Aorta (tissue), 5 donors: ENCODE measurements around the gene GRAMD4. TPM values are rescaled to one million over a fixed set of nuclear protein-coding genes. Genes with fewer than 3 reads are reported as not detected.
A peak's percentile ranks its signal among the peaks of the same experiment; 100 is the strongest.
"Not testable (repeated sequence)": the region's sequence is repeated elsewhere in the genome, so short reads cannot be mapped to it uniquely, and the experiment has no call there.

ENCODE experiments used
- ATAC-seq: fragments of 200-7000 bp; cut with Tn5 transposase; one replicate; pipeline ENCODE4 v1.9.1; 2022; ENCODE audit warnings: moderate library complexity; ENCODE audit not compliant: low FRiP score
- DNase-seq, 2 donors: peaks; one replicate each; pipeline ENCODE4 v3.0.0-alpha.2; 2020
- H3K27ac ChIP-seq, 2 donors: one replicate each; pipeline ENCODE4 v1.5.1; 2013; ENCODE audit warnings: low read length in 2 of 2, mild to moderate bottlenecking in 2 of 2, moderate library complexity in 2 of 2, control low read depth in 1 of 2, inconsistent platforms in 1 of 2, low read depth in 1 of 2
- H3K27me3 ChIP-seq, 2 donors: one replicate each; pipeline ENCODE4 v1.6.1; 2013; ENCODE audit warnings: control low read depth in 1 of 2, low read length in 1 of 2, mild to moderate bottlenecking in 1 of 2, moderate library complexity in 1 of 2; ENCODE audit not compliant: insufficient read depth in 2 of 2, control insufficient read depth in 1 of 2
- H3K36me3 ChIP-seq, 2 donors: one replicate each; pipeline ENCODE4 v1.6.1; 2013; ENCODE audit warnings: control low read depth in 1 of 2, low read length in 1 of 2, mild to moderate bottlenecking in 1 of 2; ENCODE audit not compliant: insufficient read depth in 2 of 2, control insufficient read depth in 1 of 2
- H3K4me1 ChIP-seq, 2 donors: one replicate each; pipeline ENCODE4 v1.6.1; 2013; ENCODE audit warnings: low read length in 2 of 2, control low read depth in 1 of 2, mild to moderate bottlenecking in 1 of 2, moderate library complexity in 1 of 2; ENCODE audit not compliant: insufficient read depth in 2 of 2, control insufficient read depth in 1 of 2
- H3K4me3 ChIP-seq, 2 donors: one replicate each; pipeline ENCODE4 v1.5.1; 2013; ENCODE audit warnings: low read length in 2 of 2, control low read depth in 1 of 2, mild to moderate bottlenecking in 1 of 2
- H3K9me3 ChIP-seq: one replicate; pipeline ENCODE4 v1.6.1; 2013; ENCODE audit warnings: mild to moderate bottlenecking, low read length; ENCODE audit not compliant: control insufficient read depth
- WGBS, 2 donors: extraction: QIAGEN DNeasy Blood & Tissue Kit; methylation state at CpG; one replicate each; pipeline ENCODE4 v1.1.7; 2013; 5-methylcytosine and 5-hydroxymethylcytosine counted together
- intact Hi-C, 2 donors: fragments of 100-400 bp; cut with DNase I; formaldehyde crosslinking; loops; one replicate each; pipeline versions ENCODE4 v1.14.2 to v1.15.0; 2022
- polyA plus RNA-seq, 2 donors: library from polyadenylated mRNA; stranded (reverse); fragments of 200-250 nt; gene quantifications; one replicate each; pipeline ENCODE4 v1.2.3, GENCODE V29; 2013
- total RNA-seq, 2 donors: library from RNA; stranded (reverse); fragmentation: NEBNext Ultra II Directional; extraction: Animal tissue kit (Norgen Biotek cat#: 25700); gene quantifications; one replicate each; pipeline ENCODE4 v1.2.1, GENCODE V29; 2021
- donor health status: healthy with polysubstance abuse.
- donor health status: Bipolar disorder and iron deficiency.
- donor health status: DM: no; HTN: no; CAD: no.
- donor health status: DM: no; HTN: no; CAD: no.
- donor health status: DM: yes; HTN: yes; CAD: no.

Gene GRAMD4
- total and polyA plus RNA-seq, 4 donors, result 5.5 to 37.1 (median 11.2) TPM

GRCh38 chr22:46642840-46643480 lies 22.8 kb downstream of the GRAMD4 start:
- H3K27me3 ChIP-seq, DNase-seq, H3K4me3 ChIP-seq, H3K4me1 ChIP-seq, H3K9me3 ChIP-seq, H3K36me3 ChIP-seq, intact Hi-C loops, H3K27ac ChIP-seq, ATAC-seq: not testable (repeated sequence)
- WGBS, 2 donors, result 89 to 90% methylated on average over 5 of the region's 5 CpGs

GRCh38 chr22:46646531-46647215 lies 26.5 kb downstream of the GRAMD4 start:
- no peak overlapping the region for H3K4me3 ChIP-seq
- DNase-seq (no peak), ATAC-seq (no peak)
- no peaks in the 10 kb centered on the region for H3K9me3 ChIP-seq
- H3K27ac ChIP-seq, result no peak overlapping the region
- no peaks in the 10 kb centered on the region for H3K27me3 ChIP-seq
- intact Hi-C loops, result no loop called here
- no peaks in the 10 kb centered on the region for H3K4me1 ChIP-seq
- H3K36me3 ChIP-seq, result no peaks in the 10 kb centered on the region
- 86 to 90% methylated on average over 10 of the region's 10 CpGs for WGBS, 2 donors

GRCh38 chr22:46648225-46648820 lies 28.1 kb downstream of the GRAMD4 start:
- H3K9me3 ChIP-seq, H3K4me1 ChIP-seq, H3K27ac ChIP-seq, ATAC-seq, H3K36me3 ChIP-seq, H3K27me3 ChIP-seq, H3K4me3 ChIP-seq, intact Hi-C loops, DNase-seq: not testable (repeated sequence)
- 96 to 97% methylated on average over 2 of the region's 2 CpGs for WGBS, 2 donors

- DNase-seq, result no peak
- intact Hi-C loops, result no loop called here
- Histone ChIP-seq H3K4me3 (no peak overlapping the region), H3K27me3 (no peaks in the 10 kb centered on the region), H3K36me3 (no peaks in the 10 kb centered on the region), H3K4me1 (no peaks in the 10 kb centered on the region), H3K27ac (no peak overlapping the region), H3K9me3 (no peaks in the 10 kb centered on the region)
- no peak for ATAC-seq
- 27 to 31% methylated on average over 25 of the region's 25 CpGs for WGBS, 2 donors
Observed at GRCh38 chr22:46649141-46650077, 29.2 kb downstream of the GRAMD4 start.

- no peak overlapping the region for H3K4me3 ChIP-seq
- H3K4me1 ChIP-seq, result no peaks in the 10 kb centered on the region
- no peaks in the 10 kb centered on the region for H3K27me3 ChIP-seq
- ATAC-seq, result no peak
- intact Hi-C loops, result no loop called here
- 59 to 64% methylated on average over 25 of the region's 25 CpGs for WGBS, 2 donors
- DNase-seq, result no peak
- no peaks in the 10 kb centered on the region for H3K36me3 ChIP-seq
- no peak overlapping the region for H3K27ac ChIP-seq
- no peaks in the 10 kb centered on the region for H3K9me3 ChIP-seq
Observed at GRCh38 chr22:46650078-46650810, 30.1 kb downstream of the GRAMD4 start.

GRCh38 chr22:46651316-46651715 lies 31.1 kb downstream of the GRAMD4 start:
- no peaks in the 10 kb centered on the region for H3K36me3 ChIP-seq
- H3K9me3 ChIP-seq, result no peaks in the 10 kb centered on the region
- no peak overlapping the region for H3K27ac ChIP-seq
- WGBS, 2 donors, result 96% methylated on average over 16 of the region's 16 CpGs
- H3K4me1 ChIP-seq, result no peaks in the 10 kb centered on the region
- intact Hi-C loops, result no loop called here
- DNase-seq, result no peak
- H3K4me3 ChIP-seq, result no peak overlapping the region
- no peak for ATAC-seq
- H3K27me3 ChIP-seq, result no peaks in the 10 kb centered on the region

GRCh38 chr22:46652081-46652846 lies 32.1 kb downstream of the GRAMD4 start:
- H3K27me3 ChIP-seq, result no peaks in the 10 kb centered on the region
- 78 to 82% methylated on average over 22 of the region's 22 CpGs for WGBS, 2 donors
- ATAC-seq, result peak; percentile 30
- H3K36me3 ChIP-seq, result no peaks in the 10 kb centered on the region
- DNase-seq, result no peak
- H3K4me3 ChIP-seq, result no peak overlapping the region
- no peaks in the 10 kb centered on the region for H3K9me3 ChIP-seq
- H3K4me1 ChIP-seq, result no peaks in the 10 kb centered on the region
- no peak overlapping the region for H3K27ac ChIP-seq
- intact Hi-C loops, result no loop called here
